H9 (cell line): Measurements from ENCODE around the gene TEX53. TPM values are rescaled to one million over a fixed set of nuclear protein-coding genes. Genes with fewer than 3 reads are reported as not detected.

Source experiments
- DNase-seq: peaks from one replicate; pipeline ENCODE4 v3.0.0-alpha.2; 2017
- H2AFZ ChIP-seq: one replicate; pipeline ENCODE4 v1.6.1; 2013; ENCODE audit warnings: mild to moderate bottlenecking, low read length, control low read depth, moderate library complexity
- H2AK5ac ChIP-seq: 2 replicates; pipeline ENCODE4 v1.6.1; 2013; ENCODE audit warnings: low read length, control low read depth, mixed read lengths; ENCODE audit not compliant: insufficient read length
- H2BK120ac ChIP-seq: one replicate; pipeline ENCODE4 v1.6.1; 2013; ENCODE audit warnings: low read depth, mild to moderate bottlenecking, low read length, control low read depth, inconsistent platforms; ENCODE audit not compliant: poor library complexity, severe bottlenecking
- H2BK12ac ChIP-seq: 2 replicates; pipeline ENCODE4 v1.6.1; 2013; ENCODE audit warnings: low read length, control low read depth, mixed read lengths, low read depth; ENCODE audit not compliant: insufficient read length
- H2BK15ac ChIP-seq: 2 replicates; pipeline ENCODE4 v1.6.1; 2013; ENCODE audit warnings: low read depth, low read length, control low read depth
- H2BK20ac ChIP-seq: one replicate; pipeline ENCODE4 v1.6.1; 2013; ENCODE audit warnings: low read depth, mild to moderate bottlenecking, low read length, control low read depth, inconsistent platforms; ENCODE audit not compliant: poor library complexity, severe bottlenecking
- H2BK5ac ChIP-seq: 2 replicates; pipeline ENCODE4 v1.6.1; 2013; ENCODE audit warnings: low read length, control low read depth, mixed read lengths; ENCODE audit not compliant: insufficient read length
- H3K14ac ChIP-seq: 2 replicates; pipeline ENCODE4 v1.6.1; 2013; ENCODE audit warnings: low read length, control low read depth; ENCODE audit not compliant: insufficient read depth
- H3K18ac ChIP-seq: 2 replicates; pipeline ENCODE4 v1.6.1; 2013; ENCODE audit warnings: low read depth, mild to moderate bottlenecking, mixed read lengths, low read length, control low read depth; ENCODE audit not compliant: insufficient read length
- H3K23ac ChIP-seq: 2 replicates; pipeline ENCODE4 v1.6.1; 2013; ENCODE audit warnings: low read length, control low read depth, mixed read lengths, low read depth; ENCODE audit not compliant: insufficient read length
- H3K23me2 ChIP-seq: 2 replicates; pipeline ENCODE4 v1.6.1; 2013; ENCODE audit warnings: low read depth, mild to moderate bottlenecking, mixed read lengths, low read length, control low read depth; ENCODE audit not compliant: insufficient read length, poor library complexity, severe bottlenecking
- H3K27ac ChIP-seq: 2 replicates; pipeline ENCODE4 v1.5.1; 2013; ENCODE audit warnings: low read length, control low read depth, mixed read lengths, low read depth; ENCODE audit not compliant: insufficient read length
- H3K27me3 ChIP-seq: 2 replicates; pipeline ENCODE4 v1.6.1; 2013; ENCODE audit warnings: low read length, control low read depth, inconsistent platforms; ENCODE audit not compliant: insufficient read depth
- H3K4ac ChIP-seq: 2 replicates; pipeline ENCODE4 v1.6.1; 2013; ENCODE audit warnings: low read depth, mild to moderate bottlenecking, control low read depth, inconsistent platforms, low read length, moderate library complexity
- H3K4me1 ChIP-seq: 2 replicates; pipeline ENCODE4 v1.6.1; 2013; ENCODE audit warnings: low read length, control low read depth, inconsistent platforms; ENCODE audit not compliant: insufficient read depth
- H3K4me2 ChIP-seq: 2 replicates; pipeline ENCODE4 v1.6.1; 2013; ENCODE audit warnings: low read length, control low read depth, mixed read lengths; ENCODE audit not compliant: insufficient read length, insufficient read depth
- H3K56ac ChIP-seq: 2 replicates; pipeline ENCODE4 v1.6.1; 2013; ENCODE audit warnings: low read depth, mild to moderate bottlenecking, mixed read lengths, low read length, control low read depth; ENCODE audit not compliant: insufficient read length
- H3K79me1 ChIP-seq: 2 replicates; pipeline ENCODE4 v1.6.1; 2013; ENCODE audit warnings: low read depth, mild to moderate bottlenecking, moderate library complexity, low read length, control low read depth, inconsistent platforms; ENCODE audit not compliant: insufficient read depth, poor library complexity, severe bottlenecking
- H3K79me2 ChIP-seq: 2 replicates; pipeline ENCODE4 v1.6.1; 2013; ENCODE audit warnings: low read length, control low read depth, inconsistent platforms; ENCODE audit not compliant: insufficient read depth
- H3K9ac ChIP-seq: 2 replicates; pipeline ENCODE4 v1.6.1; 2013; ENCODE audit warnings: low read length, control low read depth, mixed read lengths; ENCODE audit not compliant: insufficient read length; ENCODE audit errors: extremely low read depth
- H3K9me3 ChIP-seq: one replicate; pipeline ENCODE4 v1.6.1; 2013; ENCODE audit warnings: low read depth, low read length, inconsistent platforms; ENCODE audit not compliant: control insufficient read depth
- H3T11ph ChIP-seq: one replicate; pipeline ENCODE4 v1.6.1; 2013; ENCODE audit warnings: mild to moderate bottlenecking, low read length, control low read depth, inconsistent platforms
- H4K20me1 ChIP-seq: one replicate; pipeline ENCODE4 v1.6.1; 2013; ENCODE audit not compliant: control insufficient read depth, insufficient read length, insufficient read depth
- H4K5ac ChIP-seq: 2 replicates; pipeline ENCODE4 v1.6.1; 2013; ENCODE audit warnings: low read depth, mild to moderate bottlenecking, mixed read lengths, low read length, control low read depth; ENCODE audit not compliant: insufficient read length
- H4K8ac ChIP-seq: replicated peaks from 2 replicates; pipeline ENCODE4 v1.6.1; 2013; ENCODE audit warnings: low read length, control low read depth, mixed read lengths, low read depth; ENCODE audit not compliant: insufficient read length
- H4K91ac ChIP-seq: 2 replicates; pipeline ENCODE4 v1.6.1; 2013; ENCODE audit warnings: low read depth, mild to moderate bottlenecking, moderate library complexity, mixed read lengths, low read length, control low read depth; ENCODE audit not compliant: insufficient read length
- H3K27ac Mint-ChIP-seq, 3 experiments: 2 replicates in 2 of 3; 3 replicates in 1 of 3; pipeline ENCODE4 v1.8.0; 2020 to 2021; ENCODE audit warnings: mixed read lengths in 3 of 3, mild to moderate bottlenecking in 1 of 3, moderate library complexity in 1 of 3
- H3K27me3 Mint-ChIP-seq: 2 replicates; pipeline ENCODE4 v1.8.0; 2021; ENCODE audit warnings: low read depth, mild to moderate bottlenecking, moderate library complexity, mixed read lengths
- H3K36me3 Mint-ChIP-seq, 3 experiments: 2 replicates in 2 of 3; 3 replicates in 1 of 3; pipeline ENCODE4 v1.8.0; 2020 to 2021; ENCODE audit warnings: low read depth in 3 of 3, mixed read lengths in 3 of 3; ENCODE audit not compliant: insufficient read depth in 1 of 3
- H3K4me1 Mint-ChIP-seq, 2 experiments: 2 replicates each; pipeline ENCODE4 v1.8.0; 2020; ENCODE audit warnings: mixed read lengths in 2 of 2
- H3K4me3 Mint-ChIP-seq, 2 experiments: 2 replicates in 1 of 2; 3 replicates in 1 of 2; pipeline ENCODE4 v1.8.0; 2020 to 2021; ENCODE audit warnings: mild to moderate bottlenecking in 2 of 2, mixed read lengths in 2 of 2, moderate library complexity in 1 of 2
- H3K9me3 Mint-ChIP-seq, 2 experiments: 2 replicates in 1 of 2; 3 replicates in 1 of 2; pipeline ENCODE4 v1.8.0; 2020; ENCODE audit warnings: mild to moderate bottlenecking in 2 of 2, mixed read lengths in 2 of 2, moderate library complexity in 1 of 2
- WGBS: extraction: QIAGEN DNeasy Blood & Tissue Kit; methylation state at CpG from one replicate; pipeline ENCODE4 v1.1.7; 2013; ENCODE audit warnings: missing lambda C conversion rate, low lambda C conversion rate, mixed read lengths; ENCODE audit not compliant: insufficient read length; ENCODE audit errors: extremely low coverage; 5-methylcytosine and 5-hydroxymethylcytosine counted together
- total RNA-seq: library from RNA; stranded (reverse); gene quantifications from 2 replicates; pipeline ENCODE4 v1.2.1, GENCODE V29; 2021
- TF ChIP-seq, protein P1 (sequence below): fragments of 200-600 bp; sonication (generic); conservative IDR thresholded peaks from 3 replicates; pipeline ENCODE4 v1.8.0; 2021; ENCODE audit warnings: antibody characterized with exemption, mild to moderate bottlenecking

Gene TEX53
- total RNA-seq, 1 experiment from 2014 or later, result not detected

- Histone ChIP-seq H3K9ac (no peak overlapping the region), H3K79me2 (no peaks in the 10 kb centered on the region), H2BK120ac (no peak overlapping the region), H2BK5ac (no peak overlapping the region), H3K56ac (no peak overlapping the region), H3K23ac (no peak overlapping the region), H3K4ac (no peak overlapping the region), H3K18ac (no peak overlapping the region), H3K79me1 (no peaks in the 10 kb centered on the region), H2BK15ac (no peak overlapping the region), H4K8ac (no peak overlapping the region), H3K4me2 (no peak overlapping the region), H3K23me2 (no peaks in the 10 kb centered on the region), H2BK12ac (no peak overlapping the region), H4K91ac (no peak overlapping the region), H2AFZ (no peak overlapping the region), H3T11ph (no peak overlapping the region), H3K4me1 (no peaks in the 10 kb centered on the region), H3K14ac (no peak overlapping the region), H2BK20ac (no peak overlapping the region), H3K27ac (no peak overlapping the region), H4K5ac (no peak overlapping the region), H3K27me3 (no peaks in the 10 kb centered on the region), H2AK5ac (no peak overlapping the region), H3K9me3 (no peaks in the 10 kb centered on the region), H4K20me1 (no peaks in the 10 kb centered on the region)
- Mint-ChIP-seq H3K4me3 (no peak overlapping the region), H3K27me3 (peaks cover 2% of the 10 kb centered on the region), H3K36me3 (no peaks in the 10 kb centered on the region), H3K27ac (no peak overlapping the region), H3K4me1 (peaks cover 4 to 7% of the 10 kb centered on the region in 2 experiments; a peak in 2 of 4 replicates), H3K9me3 (no peaks in the 10 kb centered on the region)
- TF ChIP-seq, protein P1, sequence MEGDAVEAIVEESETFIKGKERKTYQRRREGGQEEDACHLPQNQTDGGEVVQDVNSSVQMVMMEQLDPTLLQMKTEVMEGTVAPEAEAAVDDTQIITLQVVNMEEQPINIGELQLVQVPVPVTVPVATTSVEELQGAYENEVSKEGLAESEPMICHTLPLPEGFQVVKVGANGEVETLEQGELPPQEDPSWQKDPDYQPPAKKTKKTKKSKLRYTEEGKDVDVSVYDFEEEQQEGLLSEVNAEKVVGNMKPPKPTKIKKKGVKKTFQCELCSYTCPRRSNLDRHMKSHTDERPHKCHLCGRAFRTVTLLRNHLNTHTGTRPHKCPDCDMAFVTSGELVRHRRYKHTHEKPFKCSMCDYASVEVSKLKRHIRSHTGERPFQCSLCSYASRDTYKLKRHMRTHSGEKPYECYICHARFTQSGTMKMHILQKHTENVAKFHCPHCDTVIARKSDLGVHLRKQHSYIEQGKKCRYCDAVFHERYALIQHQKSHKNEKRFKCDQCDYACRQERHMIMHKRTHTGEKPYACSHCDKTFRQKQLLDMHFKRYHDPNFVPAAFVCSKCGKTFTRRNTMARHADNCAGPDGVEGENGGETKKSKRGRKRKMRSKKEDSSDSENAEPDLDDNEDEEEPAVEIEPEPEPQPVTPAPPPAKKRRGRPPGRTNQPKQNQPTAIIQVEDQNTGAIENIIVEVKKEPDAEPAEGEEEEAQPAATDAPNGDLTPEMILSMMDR, result no peak
- DNase-seq, result no peak
- WGBS, result no CpG with 5 or more reads among the region's 12 CpGs
Measured at GRCh38 chr9:114656301-114656700, 1.3 kb downstream of the TEX53 start.
